ENCODE data around the gene MTHFD1L.

DNA sequence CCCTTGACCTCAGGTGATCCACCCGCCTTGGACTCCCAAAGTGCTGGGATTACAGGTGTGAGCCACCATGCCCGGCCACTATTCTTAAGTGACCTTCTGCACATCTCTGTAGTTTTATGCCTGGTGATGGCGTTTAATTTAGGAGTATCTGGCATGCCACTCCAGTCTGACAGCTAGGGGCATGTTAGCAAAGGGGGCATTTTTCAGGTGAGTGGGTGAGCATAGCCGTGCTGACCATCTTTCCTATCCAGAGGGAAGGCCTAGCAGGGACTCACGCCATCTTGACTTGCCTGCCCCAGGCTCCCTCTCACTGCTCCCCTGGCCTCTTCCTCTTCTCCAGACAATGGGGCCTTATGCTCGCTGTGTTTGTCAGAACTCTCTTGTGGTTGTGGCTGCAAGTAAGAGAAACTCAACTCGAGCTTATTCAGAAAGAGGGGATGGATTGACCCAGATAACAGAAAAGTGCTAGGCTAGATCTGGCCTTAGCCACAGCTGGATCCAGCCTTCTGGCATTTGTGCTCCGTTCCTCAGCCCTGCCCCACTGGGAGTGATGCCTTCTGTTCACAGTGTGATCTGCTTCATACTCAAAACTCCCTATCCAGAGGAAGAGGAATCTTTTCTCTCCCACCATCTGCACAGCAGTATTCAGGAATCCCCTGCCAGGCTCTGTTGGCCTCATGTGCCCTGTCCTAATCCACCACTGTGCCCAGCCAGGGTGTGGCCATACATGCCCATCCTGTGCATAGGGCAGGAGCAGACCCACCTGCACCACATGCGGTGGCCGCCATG is 199.7 kb downstream of the MTHFD1L start:
- TF ChIP-seq POLR2AphosphoS5 (IDR thresholded peaks at IDR 0.05) (no peak), POLR2A (IDR thresholded peaks at IDR 0.05) (no peak), EP300 (IDR thresholded peaks at IDR 0.05) (no peak)
- TF ChIP-seq, protein P1, sequence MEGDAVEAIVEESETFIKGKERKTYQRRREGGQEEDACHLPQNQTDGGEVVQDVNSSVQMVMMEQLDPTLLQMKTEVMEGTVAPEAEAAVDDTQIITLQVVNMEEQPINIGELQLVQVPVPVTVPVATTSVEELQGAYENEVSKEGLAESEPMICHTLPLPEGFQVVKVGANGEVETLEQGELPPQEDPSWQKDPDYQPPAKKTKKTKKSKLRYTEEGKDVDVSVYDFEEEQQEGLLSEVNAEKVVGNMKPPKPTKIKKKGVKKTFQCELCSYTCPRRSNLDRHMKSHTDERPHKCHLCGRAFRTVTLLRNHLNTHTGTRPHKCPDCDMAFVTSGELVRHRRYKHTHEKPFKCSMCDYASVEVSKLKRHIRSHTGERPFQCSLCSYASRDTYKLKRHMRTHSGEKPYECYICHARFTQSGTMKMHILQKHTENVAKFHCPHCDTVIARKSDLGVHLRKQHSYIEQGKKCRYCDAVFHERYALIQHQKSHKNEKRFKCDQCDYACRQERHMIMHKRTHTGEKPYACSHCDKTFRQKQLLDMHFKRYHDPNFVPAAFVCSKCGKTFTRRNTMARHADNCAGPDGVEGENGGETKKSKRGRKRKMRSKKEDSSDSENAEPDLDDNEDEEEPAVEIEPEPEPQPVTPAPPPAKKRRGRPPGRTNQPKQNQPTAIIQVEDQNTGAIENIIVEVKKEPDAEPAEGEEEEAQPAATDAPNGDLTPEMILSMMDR (IDR thresholded peaks at IDR 0.05): no peak
